Progenitor cell of endocrine pancreas (in vitro differentiated cells): ENCODE results near the gene USP8. TPM values are rescaled to one million over a fixed set of nuclear protein-coding genes. Genes with fewer than 3 reads are reported as not detected.

Experiments used
- DNase-seq: peaks from one replicate; pipeline ENCODE4 v3.0.0; 2021; ENCODE audit warnings: low spot score; ENCODE audit not compliant: unreplicated experiment
- H3K27ac Mint-ChIP-seq: 2 replicates; pipeline ENCODE4 v1.8.0; 2021; ENCODE audit warnings: mild to moderate bottlenecking, moderate library complexity, mixed read lengths
- H3K27me3 Mint-ChIP-seq: 2 replicates; pipeline ENCODE4 v1.8.0; 2021; ENCODE audit warnings: mixed read lengths
- H3K36me3 Mint-ChIP-seq: 2 replicates; pipeline ENCODE4 v1.8.0; 2022; ENCODE audit warnings: mixed read lengths; ENCODE audit not compliant: insufficient read depth
- H3K4me1 Mint-ChIP-seq: 2 replicates; pipeline ENCODE4 v1.8.0; 2021; ENCODE audit warnings: low read depth, mixed read lengths
- H3K4me3 Mint-ChIP-seq: 2 replicates; pipeline ENCODE4 v1.8.0; 2021; ENCODE audit warnings: low read depth, mild to moderate bottlenecking, moderate library complexity, mixed read lengths
- H3K9me3 Mint-ChIP-seq: 2 replicates; pipeline ENCODE4 v1.8.0; 2021; ENCODE audit warnings: low read depth, mixed read lengths
- CTCF ChIP-seq: fragments of 200-600 bp; sonication (generic); IDR thresholded peaks from one replicate; pipeline ENCODE4 v1.5.0; 2021; ENCODE audit warnings: antibody characterized with exemption, mild to moderate bottlenecking; ENCODE audit not compliant: unreplicated experiment
- total RNA-seq: library from RNA; stranded (reverse); gene quantifications from 2 replicates; pipeline ENCODE4 v1.2.1, GENCODE V29; 2021

Gene USP8
- total RNA-seq, 1 donor from 2014 or later: 57.5 TPM

- Mint-ChIP-seq H3K9me3 (no peaks in the 10 kb centered on the region), H3K27ac (no peak overlapping the region), H3K36me3 (peaks cover 8% of the 10 kb centered on the region), H3K27me3 (no peaks in the 10 kb centered on the region), H3K4me3 (no peak overlapping the region), H3K4me1 (peaks cover 10% of the 10 kb centered on the region)
- TF ChIP-seq CTCF: no peak
- DNase-seq: no peak
Observed at GRCh38 chr15:50556642-50557371, 132.6 kb downstream of the USP8 start.

- Mint-ChIP-seq H3K4me1 (peaks cover 10% of the 10 kb centered on the region), H3K36me3 (peaks cover 13% of the 10 kb centered on the region), H3K4me3 (no peak overlapping the region), H3K27ac (no peak overlapping the region), H3K9me3 (no peaks in the 10 kb centered on the region), H3K27me3 (no peaks in the 10 kb centered on the region)
- TF ChIP-seq CTCF: no peak
- no peak for DNase-seq
Observed at GRCh38 chr15:50558012-50558411, 133.8 kb downstream of the USP8 start.

DNA sequence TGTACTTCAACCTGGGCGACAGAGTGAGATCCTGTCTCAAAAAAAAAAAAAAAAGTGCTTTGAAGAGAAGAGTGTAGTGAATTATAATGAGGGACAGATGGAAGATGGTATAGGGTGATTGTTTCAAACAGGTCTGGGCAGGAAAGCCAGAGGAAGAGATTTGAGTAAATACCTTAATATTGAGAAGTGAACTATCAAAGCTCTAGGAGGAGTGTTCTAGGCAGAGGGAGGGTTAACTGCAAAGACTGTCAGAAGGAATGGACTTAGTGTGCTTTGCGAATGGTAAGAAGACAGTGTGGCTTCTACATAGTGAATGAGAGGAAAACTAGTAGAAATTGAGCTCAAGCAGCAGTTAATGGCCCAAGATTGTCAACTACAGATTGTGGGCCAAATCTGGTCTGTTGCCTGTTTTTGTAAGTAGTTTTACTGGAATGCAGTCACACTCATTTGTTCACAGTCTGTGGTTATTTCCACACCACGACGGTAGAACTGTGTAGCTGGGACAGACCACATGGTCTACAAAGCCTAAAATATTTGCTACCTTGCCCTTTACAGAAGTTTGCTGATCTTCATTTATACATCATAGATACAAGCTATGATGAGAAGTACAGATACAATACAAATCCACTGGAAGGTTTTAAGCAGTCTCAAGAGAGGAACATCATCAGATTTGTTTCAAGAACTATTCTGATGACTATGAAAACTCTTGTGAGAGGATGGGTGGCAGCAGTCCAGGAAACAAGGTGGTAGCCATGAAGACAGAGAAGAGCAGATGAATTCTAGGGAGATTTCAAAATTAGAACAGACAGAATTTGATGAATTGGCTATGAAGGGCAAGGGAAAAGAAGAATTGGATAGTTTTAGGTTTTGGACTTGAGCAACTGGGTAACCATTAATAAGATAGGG, 138.8 kb downstream of the USP8 start:
- Mint-ChIP-seq H3K4me3 (no peak overlapping the region), H3K27ac (no peak overlapping the region), H3K36me3 (peaks cover 16% of the 10 kb centered on the region), H3K27me3 (no peaks in the 10 kb centered on the region), H3K4me1 (peaks cover 10% of the 10 kb centered on the region), H3K9me3 (no peaks in the 10 kb centered on the region)
- DNase-seq: no peak
- no peak for TF ChIP-seq CTCF

DNA sequence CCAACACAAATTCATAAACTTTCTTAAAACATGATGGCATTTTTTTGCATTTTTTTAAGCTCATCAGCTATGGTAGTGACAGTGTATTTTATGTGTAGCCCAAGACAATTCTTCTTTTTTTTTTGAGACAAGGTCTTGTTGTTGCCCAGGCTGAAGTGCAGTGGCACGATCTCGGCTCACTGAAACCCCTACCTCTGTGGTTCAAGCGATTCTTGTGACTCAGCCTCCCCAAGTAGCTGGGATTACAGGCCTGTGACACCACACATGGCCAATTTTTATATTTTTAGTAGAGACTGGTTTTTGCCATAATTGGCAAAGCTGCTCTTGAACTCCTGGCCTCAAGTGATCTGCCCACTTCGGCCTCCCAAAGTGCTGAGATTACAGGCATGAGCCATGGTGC, 139.6 kb downstream of the USP8 start:
- H3K9me3 Mint-ChIP-seq: no peaks in the 10 kb centered on the region
- peaks cover 10% of the 10 kb centered on the region for H3K4me1 Mint-ChIP-seq
- TF ChIP-seq CTCF: no peak
- no peak for DNase-seq
- H3K36me3 Mint-ChIP-seq: peaks cover 18% of the 10 kb centered on the region
- no peaks in the 10 kb centered on the region for H3K27me3 Mint-ChIP-seq
- H3K4me3 Mint-ChIP-seq: no peak overlapping the region
- no peak overlapping the region for H3K27ac Mint-ChIP-seq

Other genes starting within 250 kb of the USP8 start
- gene SLC27A2, start 242.2 kb upstream of the USP8 start, total RNA-seq: 10.3 and 10.6 TPM in 2 replicates
- gene HDC, start 158.7 kb upstream of the USP8 start, total RNA-seq: not detected in 2 replicates
- 34.6 and 41.7 TPM in 2 replicates for gene GABPB1, start 69.2 kb upstream of the USP8 start, total RNA-seq
- gene USP50, start 122.3 kb downstream of the USP8 start, total RNA-seq: 0.47 and 0.48 TPM in 2 replicates